NK-92 (cell line): ENCODE measurements around the gene ZDHHC14.

Experiments
- DNase-seq: peaks from one replicate; lab custom pipeline; 2025; ENCODE audit not compliant: unreplicated experiment; lab: John Stamatoyannopoulos, UW

The ZDHHC14 gene

DNA sequence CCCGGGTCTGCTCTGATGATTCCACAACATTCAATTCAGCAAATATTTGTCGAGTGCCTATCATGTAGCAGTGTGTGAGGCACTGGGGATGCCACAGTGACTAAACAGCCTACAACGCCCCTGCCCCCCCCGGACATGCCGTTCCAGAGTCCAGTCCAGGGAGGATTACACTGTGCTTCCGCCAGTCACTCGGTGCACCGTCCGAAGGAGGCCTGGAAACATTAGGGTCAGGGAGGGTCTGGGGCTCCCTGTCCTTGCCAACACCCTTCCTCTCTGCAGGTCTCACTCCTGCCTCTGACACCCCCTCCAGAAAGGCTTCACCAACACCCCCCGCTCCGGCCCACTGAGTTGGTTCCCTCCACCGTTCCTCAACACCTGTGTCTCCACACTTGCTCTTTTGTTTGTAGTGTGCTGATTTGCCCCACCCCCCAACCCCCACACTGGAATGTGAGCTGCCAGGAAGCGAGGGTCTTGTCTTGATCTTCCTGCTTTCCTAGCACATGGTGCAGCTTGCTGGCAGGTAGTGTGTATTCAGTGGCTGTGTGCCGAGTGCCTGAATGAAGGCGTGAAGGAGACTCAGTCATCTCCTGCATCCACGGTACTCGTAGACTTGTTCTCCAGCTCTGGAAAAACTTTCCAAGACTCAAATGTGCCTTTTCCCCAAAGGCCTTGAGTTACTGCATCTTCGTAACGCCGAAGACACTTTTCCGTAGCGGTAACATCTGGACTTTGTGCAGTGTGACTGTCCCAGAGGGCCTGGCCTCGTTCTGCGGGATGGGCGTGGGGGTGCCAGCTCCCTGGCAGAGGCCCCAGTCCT, 150.4 kb downstream of the ZDHHC14 start:
- no peak for DNase-seq

DNA sequence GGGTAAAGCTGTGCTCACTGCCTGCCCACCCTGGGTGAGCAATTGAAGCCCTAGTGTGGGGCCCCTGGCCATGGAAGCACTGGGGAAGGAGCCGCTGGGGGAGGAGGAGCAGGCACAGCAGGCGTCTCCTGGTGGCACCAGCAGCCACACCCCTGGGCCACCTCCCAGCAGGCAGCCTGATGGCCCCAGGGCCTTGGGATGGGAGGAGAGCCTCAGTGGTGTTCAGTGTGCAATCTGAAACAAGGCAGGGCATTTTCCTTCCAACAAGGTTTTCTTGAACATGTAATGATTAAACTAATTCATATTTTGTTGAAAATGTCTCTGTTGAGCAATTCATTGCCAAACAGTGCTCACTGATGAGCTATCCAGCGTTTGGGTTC, 151.0 kb downstream of the ZDHHC14 start:
- no peak for DNase-seq

DNA sequence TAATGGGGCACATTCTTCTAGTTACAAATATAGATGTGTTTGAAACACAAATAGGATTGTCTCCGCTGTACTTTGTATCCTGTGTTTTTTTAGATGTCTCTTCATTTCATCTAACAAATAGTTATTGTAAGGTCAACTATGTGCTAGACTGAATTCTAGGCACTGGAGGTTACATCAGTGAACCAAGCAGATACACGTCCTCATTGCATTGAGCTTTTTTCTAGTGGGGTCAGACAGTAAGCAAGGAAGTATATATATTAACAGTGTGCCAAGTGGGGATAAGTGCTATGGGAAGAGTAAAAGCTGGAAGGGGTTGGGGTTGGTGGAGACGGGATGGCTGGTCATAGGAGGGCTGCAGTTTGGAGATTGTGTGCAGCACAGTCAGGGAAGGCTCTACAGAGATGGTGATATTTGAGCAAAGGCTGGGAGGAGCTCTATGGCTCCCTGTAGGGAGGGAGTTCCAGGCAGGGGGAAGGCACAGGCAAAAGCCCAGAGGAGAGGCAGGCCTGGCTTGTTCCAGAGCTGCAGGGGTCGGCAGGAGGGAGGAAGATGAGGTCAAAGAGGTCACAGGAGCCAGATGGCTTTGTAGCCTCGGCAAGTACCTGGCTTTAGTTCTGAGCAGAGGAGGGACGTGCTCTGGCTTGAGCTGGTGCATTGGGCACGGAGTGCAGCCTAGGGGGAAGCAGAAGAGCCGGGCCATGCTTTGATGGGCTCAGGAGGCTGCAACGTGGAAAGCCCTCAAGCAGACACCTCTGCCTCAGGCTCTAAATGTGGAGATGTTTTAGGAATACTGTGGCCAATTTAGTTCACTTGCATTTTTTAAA, 152.3 kb downstream of the ZDHHC14 start:
- DNase-seq: no peak

DNA sequence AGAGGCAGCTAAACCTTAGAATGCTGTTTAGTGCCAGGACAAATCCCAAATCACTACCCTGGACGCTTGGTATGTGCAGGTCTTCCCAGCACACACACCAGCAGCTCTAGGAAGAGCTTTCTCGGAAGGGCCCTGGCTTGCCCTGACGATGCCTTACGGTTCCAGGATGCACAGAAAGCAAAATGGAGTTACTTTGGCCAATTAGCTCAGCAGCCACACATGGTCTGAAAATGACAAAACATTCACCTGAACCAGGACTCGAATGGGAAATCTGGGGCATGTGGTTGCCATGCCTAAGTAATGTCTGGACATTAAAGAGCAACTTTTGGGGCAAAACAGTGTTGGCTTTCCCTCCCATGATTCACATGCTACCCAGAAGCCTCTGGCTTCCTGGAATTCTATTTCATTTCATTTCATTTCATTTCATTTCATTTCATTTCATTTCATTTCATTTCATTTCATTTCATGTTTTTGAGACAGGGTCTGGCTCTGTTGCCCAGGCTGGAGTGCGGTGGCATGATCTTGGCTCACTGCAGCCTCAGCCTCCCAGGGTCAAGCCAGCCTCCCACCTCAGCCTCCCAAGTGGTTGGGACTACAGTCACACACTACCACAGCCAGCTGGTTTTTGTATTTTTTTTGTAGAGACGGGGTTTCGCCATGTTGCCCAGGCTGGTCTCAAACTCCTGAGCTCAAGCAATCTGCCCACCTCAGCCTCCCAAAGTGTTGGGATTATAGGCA, 153.3 kb downstream of the ZDHHC14 start:
- DNase-seq: no peak

DNA sequence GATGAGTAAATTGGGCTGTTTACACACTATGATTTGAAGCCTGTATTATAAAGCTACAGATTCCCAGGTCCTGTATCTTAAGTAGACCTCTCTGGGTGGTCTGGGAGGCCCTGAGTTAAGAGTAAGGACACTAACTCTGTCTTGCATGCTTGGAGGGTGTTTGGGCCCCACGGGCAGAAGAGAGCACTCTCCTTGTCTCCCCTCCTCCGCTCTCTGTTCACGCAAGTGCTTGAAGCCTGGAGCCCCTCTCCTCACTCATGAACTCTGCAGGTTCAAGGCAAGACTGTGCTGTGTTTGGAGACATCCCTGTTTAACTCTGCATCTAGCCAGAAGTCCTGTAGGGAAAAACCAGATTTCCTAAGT, 154.0 kb downstream of the ZDHHC14 start:
- DNase-seq: no peak

DNA sequence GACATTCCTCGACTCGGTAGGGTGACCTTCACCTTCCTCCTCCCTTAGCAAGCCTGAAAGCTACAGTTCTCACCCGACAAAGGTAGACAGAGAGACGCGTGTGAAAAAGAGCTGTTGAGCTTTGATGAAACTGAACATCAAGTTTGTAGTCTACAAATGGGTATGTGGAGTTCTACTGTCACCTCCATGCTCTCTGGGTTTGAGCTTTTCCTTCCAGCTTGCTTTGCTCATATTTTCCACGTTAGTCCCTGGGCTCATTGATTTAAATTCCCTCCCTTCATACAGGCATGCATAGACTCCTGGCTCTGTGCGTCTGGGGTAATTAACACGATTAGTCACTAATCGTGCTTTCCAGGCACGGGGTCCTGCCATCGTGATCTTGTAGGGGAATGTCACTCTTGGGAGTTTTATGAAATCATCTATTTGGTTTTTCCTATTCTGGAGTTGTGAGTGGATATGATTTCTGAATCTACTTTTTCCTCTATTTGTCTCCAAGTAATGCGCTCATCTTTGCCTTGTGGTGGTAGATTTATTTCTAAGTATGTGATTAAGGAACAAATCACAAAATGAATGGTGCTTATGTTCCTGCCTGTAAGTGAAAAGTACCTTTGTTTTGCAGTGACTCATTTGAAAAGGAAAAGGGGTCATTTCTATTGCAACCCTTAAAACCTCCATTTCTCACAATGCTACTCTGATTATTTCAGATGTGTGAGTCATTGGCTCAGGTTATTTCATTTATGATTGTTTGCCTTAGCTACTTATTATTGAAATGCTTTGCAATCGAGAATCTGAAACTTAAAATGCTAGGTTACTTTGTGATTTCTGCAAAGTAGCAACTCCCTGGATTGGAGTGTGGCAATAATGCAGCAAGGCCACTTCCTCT, 154.6 kb downstream of the ZDHHC14 start:
- no peak for DNase-seq

DNA sequence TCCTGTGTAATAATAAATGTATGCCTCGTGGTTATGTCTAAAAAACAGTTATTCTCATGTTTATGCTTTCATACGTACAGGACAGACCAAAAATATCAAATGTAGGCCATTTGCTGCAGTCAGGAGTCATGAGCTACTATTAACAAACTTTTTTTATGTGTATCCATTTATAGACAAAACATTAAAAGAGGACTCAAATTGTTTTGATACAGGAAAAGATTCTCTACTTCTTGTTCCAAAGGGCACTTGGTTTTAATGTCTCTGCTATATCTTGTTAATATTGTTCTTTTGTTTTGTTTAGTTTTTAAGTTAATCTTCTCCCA, 155.2 kb downstream of the ZDHHC14 start:
- no peak for DNase-seq

DNA sequence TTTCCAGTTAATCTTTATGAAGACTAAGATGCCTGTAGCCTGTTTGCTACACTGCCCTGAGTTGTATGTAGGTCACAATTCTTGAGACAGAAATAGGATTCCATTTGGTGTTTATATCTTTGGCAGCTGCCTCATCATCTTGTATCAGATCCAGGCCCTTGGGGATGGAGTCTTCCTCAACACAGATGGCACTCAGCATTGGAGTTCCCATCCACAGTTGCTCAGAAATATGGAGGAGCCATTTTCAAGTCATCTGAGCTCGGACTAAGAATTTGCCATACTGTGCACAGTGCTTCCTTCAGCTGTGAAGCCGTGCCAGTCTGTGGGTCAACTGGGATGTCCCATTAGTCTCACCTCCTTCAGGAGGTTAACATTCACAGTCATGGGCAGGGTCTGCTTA, 156.6 kb downstream of the ZDHHC14 start:
- no peak for DNase-seq

DNA sequence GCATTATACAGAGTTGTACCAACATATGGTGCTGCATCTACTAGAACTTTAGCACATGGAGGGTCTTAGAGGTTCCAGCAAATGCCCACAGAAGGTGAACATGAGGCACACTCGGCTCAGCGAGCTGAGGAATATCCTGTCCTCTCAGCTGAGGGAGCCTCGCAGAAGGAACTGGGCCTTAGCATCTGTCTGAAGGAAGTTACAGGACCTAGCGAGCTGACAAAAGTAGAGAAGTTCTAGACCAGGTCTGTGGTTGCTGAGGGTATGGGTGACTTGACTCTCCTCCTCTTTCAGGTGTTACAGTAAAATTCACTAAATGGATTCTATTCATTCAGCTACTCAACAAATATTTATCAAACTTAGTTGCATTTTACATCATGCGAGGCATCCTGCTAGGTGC, 157.2 kb downstream of the ZDHHC14 start:
- no peak for DNase-seq

DNA sequence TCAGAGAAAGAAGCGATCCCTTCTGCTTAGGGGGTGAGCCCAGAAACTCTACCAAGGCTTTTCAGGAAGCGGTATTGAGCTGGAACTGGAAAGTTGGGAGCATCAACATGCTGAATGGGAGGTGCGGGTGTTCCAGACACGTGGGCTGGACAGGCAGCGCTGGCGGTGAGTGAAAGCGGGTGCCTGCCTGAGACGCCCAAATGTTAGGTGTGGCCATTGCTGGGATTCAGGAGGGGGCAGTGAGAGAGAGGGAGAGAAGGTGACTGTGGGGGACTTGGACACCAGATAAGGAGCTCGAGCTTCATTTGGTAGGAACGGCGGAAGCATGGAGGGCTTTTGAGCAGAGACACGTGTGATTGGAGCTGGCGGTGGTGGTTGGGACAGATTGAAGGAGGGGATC, 157.7 kb downstream of the ZDHHC14 start:
- no peak for DNase-seq

DNA sequence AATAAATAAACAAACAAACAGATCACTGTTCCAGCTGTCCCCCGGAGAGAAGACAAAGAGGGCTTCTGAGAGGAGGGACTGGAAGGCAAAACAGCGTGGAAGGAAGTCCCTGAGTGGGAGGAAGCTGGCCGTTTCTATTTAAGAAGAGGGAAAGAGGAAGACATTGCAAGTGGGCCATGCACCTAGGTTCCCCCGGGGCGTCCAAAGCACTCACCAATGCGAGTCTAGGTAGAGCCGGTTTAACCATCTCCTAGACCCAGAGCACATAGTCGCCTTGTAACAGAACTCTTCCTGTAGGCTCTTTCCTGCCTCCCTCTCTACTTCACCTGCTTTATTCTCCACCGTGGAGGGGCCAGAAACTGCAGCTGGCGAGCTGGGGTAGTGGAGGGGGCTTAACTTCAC, 158.4 kb downstream of the ZDHHC14 start:
- no peak for DNase-seq

DNA sequence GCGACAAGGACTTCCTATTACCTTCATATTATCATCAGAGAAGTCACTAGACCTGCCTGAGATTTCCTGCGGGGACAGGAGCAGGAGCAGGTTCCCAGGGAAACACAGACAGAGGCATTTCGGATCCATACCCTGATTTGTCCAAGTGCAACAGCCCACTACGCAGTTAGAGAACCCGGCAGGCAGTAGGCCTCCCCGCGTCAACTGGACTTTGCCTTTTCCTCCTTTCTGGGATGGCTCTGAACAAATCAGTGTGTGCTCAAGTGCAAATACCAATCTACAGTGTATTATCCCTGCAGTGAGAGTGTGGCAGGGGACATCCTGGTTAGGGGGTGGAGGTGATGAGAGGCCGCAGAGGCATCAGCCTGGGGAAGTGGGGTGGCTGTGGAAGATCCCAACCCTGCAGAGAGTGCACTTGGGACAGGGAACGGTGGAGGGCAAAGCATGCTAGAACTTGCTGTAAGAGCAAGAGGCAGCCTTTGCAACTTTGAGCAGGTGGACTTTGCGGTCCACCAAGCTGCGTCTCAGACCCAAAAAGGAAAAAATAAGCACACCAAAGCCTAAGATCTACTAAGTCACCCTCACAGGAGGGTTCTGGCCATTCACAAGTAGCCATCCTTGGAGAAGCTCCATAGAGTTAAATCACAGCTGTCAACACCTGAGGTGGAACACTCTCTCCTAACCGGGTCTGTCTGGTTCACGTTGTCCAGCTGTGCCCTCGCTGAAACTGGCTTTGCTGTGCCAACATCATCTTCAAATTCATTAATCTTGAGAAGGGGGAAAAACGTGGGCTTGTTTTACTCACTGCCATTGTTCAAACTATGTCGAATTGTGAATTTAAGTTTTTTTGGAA, 159.1 kb downstream of the ZDHHC14 start:
- DNase-seq: no peak

DNA sequence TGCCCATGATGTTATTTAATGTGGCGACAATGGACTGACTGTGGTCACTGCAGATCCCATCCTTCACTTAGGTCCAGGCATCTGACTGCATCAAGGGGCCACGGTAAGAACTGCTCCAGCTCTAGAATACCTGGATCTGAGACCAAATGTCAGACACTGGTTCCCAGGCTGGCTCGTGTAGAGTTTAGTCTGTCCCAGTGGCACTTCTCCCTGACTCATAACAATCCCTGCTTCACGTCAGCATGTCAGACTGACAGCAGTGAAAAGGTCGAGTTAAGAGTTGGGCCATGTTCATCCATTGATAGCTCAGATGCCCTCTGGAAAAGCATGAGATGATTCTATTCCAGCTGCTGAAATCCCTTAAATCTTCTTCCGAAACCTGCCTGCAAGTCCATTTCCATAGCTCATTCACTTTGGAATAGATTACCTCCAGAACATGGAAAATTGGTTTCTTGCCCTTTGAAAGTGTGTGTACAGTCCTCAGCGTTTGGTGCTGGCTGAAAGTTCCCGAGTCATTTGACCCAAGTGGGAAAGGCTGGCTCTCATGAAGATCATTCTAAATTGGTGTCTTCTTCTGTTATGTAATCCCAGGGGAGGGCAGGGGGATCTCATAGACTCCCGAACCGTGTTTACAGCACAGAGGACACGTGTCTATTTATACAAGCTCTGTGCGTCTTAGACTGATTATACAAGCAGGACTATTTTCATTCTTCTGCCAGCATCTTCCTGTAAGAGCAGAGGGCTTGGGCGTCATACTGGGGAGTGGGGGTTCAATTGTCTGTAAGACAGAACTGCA, 160.8 kb downstream of the ZDHHC14 start:
- no peak for DNase-seq

DNA sequence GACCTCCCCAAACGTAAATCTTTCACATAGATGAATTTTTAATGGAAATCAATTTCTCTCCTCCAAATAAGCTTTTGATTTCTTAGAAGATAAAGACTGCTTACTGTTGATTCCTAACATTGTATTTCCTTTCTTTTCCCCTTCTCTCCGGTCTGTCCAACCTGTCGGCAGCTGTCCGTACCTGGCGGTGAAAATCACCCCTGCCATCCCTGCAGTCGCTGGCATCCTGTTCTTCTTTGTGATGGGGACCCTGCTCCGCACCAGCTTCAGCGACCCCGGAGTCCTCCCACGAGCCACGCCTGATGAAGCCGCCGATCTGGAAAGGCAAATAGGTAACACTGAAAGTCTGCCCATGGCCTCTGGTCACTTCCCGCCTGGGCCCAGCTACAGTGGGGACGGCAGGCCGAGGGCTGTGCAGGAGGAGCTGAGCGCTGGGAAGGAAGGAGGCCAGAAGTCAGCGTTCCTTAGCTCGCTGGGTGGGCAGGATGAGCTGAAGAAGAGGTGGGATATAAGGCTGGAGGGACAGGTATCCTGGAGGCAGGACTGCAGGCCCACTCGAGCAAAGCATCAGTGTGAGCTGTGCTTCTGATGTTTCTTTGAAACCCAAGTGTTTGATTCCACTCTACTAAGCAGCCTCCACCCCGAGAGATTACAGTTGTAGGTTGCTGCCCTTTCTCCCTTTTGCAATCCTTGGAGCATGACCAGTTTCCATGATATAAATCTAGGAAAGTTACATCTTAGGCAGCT, 161.6 kb downstream of the ZDHHC14 start:
- DNase-seq: no peak

DNA sequence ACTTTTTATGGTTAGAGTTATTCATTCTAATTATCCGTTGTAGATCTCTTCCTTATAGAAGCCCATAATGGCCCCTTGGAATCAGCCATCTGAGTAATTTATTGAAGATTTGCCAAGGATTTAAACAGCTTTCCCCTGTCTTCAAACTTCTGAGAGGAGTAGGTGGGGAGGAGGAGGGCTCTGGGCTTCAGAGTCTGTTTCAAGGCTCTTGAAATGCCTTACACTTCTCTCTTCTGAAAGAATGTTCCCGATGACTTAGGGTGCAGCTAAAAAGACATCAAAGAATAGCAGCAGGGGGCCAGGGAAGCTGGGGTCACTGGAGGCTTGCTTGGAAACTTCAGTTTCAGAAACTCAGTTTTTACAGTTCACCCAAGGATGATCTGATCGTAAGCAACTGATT, 165.3 kb downstream of the ZDHHC14 start:
- DNase-seq: no peak

DNA sequence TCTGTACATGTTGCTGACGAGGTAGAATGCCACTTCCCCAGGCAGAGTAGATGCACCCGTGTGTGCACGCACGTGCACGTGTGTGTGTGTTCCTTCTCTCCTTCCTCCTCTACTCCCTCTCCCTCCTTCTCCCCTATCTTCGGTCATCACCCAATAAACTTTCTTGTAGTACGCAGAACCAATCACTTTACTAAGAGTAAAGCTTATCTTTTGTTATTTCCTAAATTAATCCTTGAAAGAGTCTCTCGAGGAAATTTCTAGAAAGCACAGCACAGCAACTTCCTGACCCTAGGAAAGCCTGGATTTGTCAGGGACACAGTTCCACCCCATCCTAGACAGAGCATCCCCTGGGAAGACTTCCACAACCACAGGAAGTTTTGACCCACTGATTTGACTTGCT, 166.1 kb downstream of the ZDHHC14 start:
- no peak for DNase-seq

DNA sequence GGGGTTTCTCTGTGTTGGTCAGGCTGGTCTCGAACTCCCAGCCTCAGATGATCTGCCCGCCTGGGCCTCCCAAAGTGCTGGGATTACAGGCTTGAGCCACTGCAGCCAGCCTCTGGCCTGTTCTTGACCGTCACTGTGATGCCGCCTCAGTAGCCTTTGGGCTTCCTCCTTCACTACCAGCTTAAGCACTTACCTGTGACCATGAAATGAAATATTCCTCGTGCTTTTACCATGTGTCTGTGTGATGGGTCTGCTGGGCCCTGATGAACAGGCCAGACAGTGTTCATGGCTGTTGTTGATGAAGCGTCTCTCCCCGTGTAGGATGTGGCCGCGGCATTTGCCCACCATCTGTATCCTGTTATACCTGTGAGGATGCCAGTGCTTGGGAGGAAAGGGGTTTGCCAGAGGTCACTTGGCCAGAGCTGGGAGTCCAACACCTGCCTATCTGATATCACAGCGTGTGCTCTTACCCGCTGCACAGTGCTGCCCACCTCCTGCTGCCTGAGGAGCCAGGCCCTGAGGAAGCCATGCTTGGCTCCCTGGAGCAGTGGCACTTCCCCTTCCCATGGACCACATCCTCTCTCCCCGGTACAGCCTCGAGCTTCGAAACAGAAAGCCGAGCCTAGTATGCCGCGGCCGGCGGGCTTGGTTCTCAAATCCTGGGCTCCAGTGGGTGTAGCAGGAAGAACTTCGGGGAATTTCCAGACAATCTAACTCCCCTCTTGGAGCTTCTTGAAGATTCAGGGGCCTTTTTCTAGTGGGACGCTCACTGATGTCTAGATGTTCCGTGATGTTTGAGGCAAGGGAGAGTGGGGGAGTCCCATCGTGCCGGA, 167.9 kb downstream of the ZDHHC14 start:
- DNase-seq: no peak

DNA sequence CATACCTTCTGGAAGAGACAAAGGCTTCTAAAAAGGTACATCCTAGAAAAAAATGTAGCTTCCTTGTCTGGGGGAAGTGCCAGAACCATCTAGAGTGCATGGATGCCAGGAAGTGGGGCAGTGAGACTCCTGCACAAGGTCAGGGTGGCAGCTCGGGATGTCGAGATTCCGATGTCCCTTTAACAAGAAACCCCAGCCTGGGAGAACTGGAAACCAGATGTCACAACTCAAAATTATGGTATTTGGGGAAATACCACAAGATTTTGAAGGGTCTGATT, 168.4 kb downstream of the ZDHHC14 start:
- DNase-seq: no peak
